HPDE6-E6E7 (cell line): Measurements from ENCODE around the gene NBEA.
"Not testable (repeated sequence)": the region's sequence is repeated elsewhere in the genome, so short reads cannot be mapped to it uniquely, and the experiment has no call there.

ENCODE experiments used
- DNase-seq: peaks from one replicate; pipeline ENCODE4 v3.0.0; 2011; ENCODE audit warnings: missing footprints; ENCODE audit errors: extremely low spot score

Gene NBEA

GRCh38 chr13:35388441-35389355 is 446.6 kb downstream of the NBEA start:
- no peak for DNase-seq

GRCh38 chr13:35389535-35389934 is 447.5 kb downstream of the NBEA start:
- no peak for DNase-seq

GRCh38 chr13:35392768-35393167 is 450.7 kb downstream of the NBEA start:
- DNase-seq = no peak

- no peak for DNase-seq
These were observed 451.8 kb downstream of the NBEA start for GRCh38 chr13:35393886-35394285.

- DNase-seq = not testable (repeated sequence)
These were observed 466.2 kb downstream of the NBEA start for GRCh38 chr13:35408285-35408684.

- no peak for DNase-seq
These were observed 469.1 kb downstream of the NBEA start for GRCh38 chr13:35411059-35411744.

- no peak for DNase-seq
These were observed 506.4 kb downstream of the NBEA start for GRCh38 chr13:35448465-35448864.

GRCh38 chr13:35449821-35450220 is 507.8 kb downstream of the NBEA start:
- no peak for DNase-seq

- no peak for DNase-seq
These were observed 513.0 kb downstream of the NBEA start for GRCh38 chr13:35455022-35455421.

- no peak for DNase-seq
These were observed 515.2 kb downstream of the NBEA start for GRCh38 chr13:35457258-35457657.

- no peak for DNase-seq
These were observed 518.0 kb downstream of the NBEA start for GRCh38 chr13:35460061-35460460.

GRCh38 chr13:35465371-35465770 is 523.3 kb downstream of the NBEA start:
- no peak for DNase-seq

- no peak for DNase-seq
These were observed 526.1 kb downstream of the NBEA start for GRCh38 chr13:35468195-35468594.

- DNase-seq = no peak
These were observed 527.9 kb downstream of the NBEA start for GRCh38 chr13:35469806-35470525.

GRCh38 chr13:35470671-35471661 is 528.9 kb downstream of the NBEA start:
- no peak for DNase-seq

- DNase-seq = no peak
These were observed 529.7 kb downstream of the NBEA start for GRCh38 chr13:35471706-35472322.

GRCh38 chr13:35472323-35472881 is 530.3 kb downstream of the NBEA start:
- no peak for DNase-seq

- DNase-seq = no peak
These were observed 531.2 kb downstream of the NBEA start for GRCh38 chr13:35473206-35473775.

GRCh38 chr13:35473802-35474201 is 531.7 kb downstream of the NBEA start:
- no peak for DNase-seq
